ENCODE results near the gene CLOCK. TPM values are rescaled to one million over a fixed set of nuclear protein-coding genes. Genes with fewer than 3 reads are reported as not detected.

Gene CLOCK
- polyA plus RNA-seq, 3 donors: 17.7 to 24.2 (median 21.2) TPM

DNA sequence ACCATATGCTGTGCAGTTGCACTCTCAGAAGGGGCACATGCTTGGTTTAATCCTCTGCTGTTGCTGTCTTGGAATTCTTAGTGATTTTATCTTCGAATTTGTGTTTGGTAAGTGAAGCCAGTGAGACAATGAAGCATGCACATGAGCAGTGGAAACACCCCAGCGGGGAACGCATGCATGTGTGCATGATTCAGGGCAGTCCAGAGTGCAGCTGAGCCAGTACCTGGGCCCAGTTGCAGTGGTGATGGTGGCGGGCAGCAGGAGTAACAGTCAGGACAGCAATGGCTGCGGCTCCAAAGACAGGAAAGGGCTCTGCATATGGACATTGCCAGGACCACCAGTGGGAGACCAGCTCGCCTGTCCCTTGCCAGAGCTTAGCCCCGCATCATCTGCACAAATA lies 165.2 kb downstream of the CLOCK start:
- DNase-seq: no peak

DNA sequence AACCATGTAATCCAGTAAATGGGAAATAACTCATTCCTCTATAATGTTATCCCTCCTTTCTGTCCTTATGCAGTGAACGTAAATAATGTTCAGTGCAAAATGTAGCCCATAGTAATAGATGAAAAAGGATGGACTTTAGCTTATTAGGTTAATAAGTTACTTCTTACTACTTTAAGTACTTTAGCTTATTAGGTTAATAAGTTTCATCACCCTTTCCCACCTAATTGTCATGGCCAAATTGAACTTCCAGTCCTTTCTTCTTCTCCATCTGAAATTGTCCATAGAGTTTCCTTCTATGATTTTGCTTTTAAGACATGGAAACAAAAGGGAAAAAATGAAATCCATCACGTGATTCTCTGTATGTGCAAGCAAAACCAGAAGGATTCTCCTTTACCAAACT lies 166.1 kb downstream of the CLOCK start:
- DNase-seq: no peak

DNA sequence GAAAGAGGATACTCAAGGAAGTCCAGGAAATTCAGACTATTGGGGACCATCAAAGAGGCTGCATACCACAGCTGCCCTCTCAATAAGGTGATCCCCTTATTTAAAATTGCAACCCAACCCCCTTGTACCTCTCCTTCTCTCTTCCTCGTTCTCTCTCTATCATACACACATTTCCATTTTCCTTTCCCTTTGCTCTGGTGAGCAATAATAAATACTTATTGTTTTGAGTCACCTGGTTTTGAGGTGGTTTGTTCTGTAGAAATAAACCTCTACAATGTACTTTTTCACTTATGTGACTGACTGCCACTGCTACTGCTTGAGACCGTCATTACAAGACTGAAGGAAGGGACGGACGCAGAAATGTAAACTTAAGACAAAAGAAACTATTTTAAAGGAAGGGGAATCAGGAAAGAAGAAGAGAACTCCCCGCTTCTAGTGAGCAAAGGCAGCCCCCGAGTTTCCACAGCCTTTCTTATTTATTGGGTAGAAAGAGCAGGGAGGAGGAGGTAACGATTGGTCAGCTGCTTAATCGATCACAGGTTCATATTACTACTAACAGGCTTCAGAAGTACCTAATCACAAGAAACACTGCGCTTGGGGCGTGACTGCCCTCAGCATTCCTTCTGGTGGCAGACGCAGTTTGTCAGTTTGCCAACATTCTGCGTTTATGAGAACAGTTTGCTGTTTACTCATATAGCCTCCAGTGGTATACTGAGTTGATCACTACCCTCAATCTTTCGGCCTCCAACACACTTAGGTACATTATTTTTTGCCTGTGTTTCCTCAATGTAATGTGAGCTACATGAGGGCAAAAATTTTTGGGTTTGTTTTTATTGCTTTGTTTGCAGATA lies 167.9 kb downstream of the CLOCK start:
- no peak for DNase-seq

Other genes with a start within 250 kb of the CLOCK start
- 10 to 100 TPM; 18.6 to 29.0 (median 21.7) TPM for gene SRD5A3, start 200.7 kb downstream of the CLOCK start, polyA plus RNA-seq (ENCODE audit: insufficient read length in 3 of 3)
- 10 to 100 TPM; 71.1 to 87.6 (median 85.8) TPM for gene TMEM165, start 151.0 kb downstream of the CLOCK start, polyA plus RNA-seq (ENCODE audit: insufficient read length in 3 of 3)
- not detected for gene PDCL2, start 45.3 kb upstream of the CLOCK start, polyA plus RNA-seq (ENCODE audit: insufficient read length in 3 of 3)
- gene NMU, start 89.4 kb upstream of the CLOCK start, polyA plus RNA-seq (ENCODE audit: insufficient read length in 3 of 3): 10 to 100 TPM; 10.4 to 12.1 (median 11.6) TPM

All from renal pelvis (tissue), 4 donors.